Measurements from ENCODE around the gene EEA1. TPM values are rescaled to one million over a fixed set of nuclear protein-coding genes. Genes with fewer than 3 reads are reported as not detected.

Gene EEA1
- total and polyA plus RNA-seq, 10 of the 15 experiments (the other 5 are each of a cell fraction or from before 2014, with no cell fraction given), result 5.5 to 40.3 (median 13.5) TPM

DNA sequence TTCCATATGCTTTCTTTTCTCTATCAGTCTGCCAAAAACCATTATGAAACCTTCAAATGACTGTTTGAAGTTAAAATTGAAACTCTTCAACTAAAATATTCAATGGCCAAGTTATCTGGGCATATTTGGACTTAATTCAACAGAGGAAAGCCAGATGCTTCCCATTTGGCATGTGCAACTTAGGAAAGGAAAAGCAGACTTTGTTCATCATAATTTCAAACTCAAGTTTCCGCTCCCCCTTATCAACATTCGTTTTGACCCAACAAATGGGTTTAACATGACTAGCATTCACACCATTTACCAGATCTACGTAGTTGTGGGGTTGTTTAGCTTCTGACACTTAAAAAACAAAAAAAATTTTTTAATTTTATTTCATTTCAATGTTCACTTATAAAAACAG is 150.6 kb downstream of the EEA1 start:
- Histone ChIP-seq H3K9ac (ENCODE audit: control insufficient read depth, insufficient read depth, low read length) (no peak overlapping the region), H3K79me2 (ENCODE audit: control insufficient read depth, insufficient read depth, low read length) (no peaks in the 10 kb centered on the region), H4K20me1 (ENCODE audit: control insufficient read depth, insufficient read depth) (no peaks in the 10 kb centered on the region), H3K4me3 (no peak overlapping the region), H3K9me3 (replicated peaks; ENCODE audit: control insufficient read depth, insufficient read depth, low read length) (no peaks in the 10 kb centered on the region), H3K27me3 (replicated peaks in 1 of 2; ENCODE audit: control insufficient read depth in 2 of 2, insufficient read depth in 2 of 2, low read length in 1 of 2) (no peaks in the 10 kb centered on the region), H3K4me2 (ENCODE audit: control insufficient read depth, insufficient read depth) (no peak overlapping the region), H3K4me1 (ENCODE audit: control insufficient read depth, insufficient read depth, low read length) (no peaks in the 10 kb centered on the region), H3K27ac (ENCODE audit: control insufficient read depth, insufficient read depth) (no peak overlapping the region), H2AFZ (ENCODE audit: control insufficient read depth, low read depth, low read length) (no peak overlapping the region), H3K36me3 (ENCODE audit: control insufficient read depth in 2 of 2, insufficient read depth in 2 of 2, low read length in 1 of 2) (peaks cover 2 to 20% of the 10 kb centered on the region in 2 experiments; a peak in 3 of 4 replicates)
- FAIRE-seq (no peak), DNase-seq (ENCODE audit: low read depth, low spot score) (no peak), ATAC-seq (no peak)
- no TSS peak for BruUV-seq (replicated peaks)
- ChIA-PET SMC1A (ENCODE audit: uncharacterized antibody, unreplicated experiment) (interaction anchor here (0.7 to 1.3 kb wide), 8 partner anchors 9 to 1324 kb away, joined by 3 to 5 read pairs (median 3); no protein-coding TSS in a partner anchor), RAD21 (ENCODE audit: unreplicated experiment) (interaction anchor here (0.5 to 0.7 kb wide), 2 partner anchors 9 to 577 kb away, joined by 3 read pairs; no protein-coding TSS in a partner anchor), POLR2A (interaction anchor here (0.7 to 0.9 kb wide), 2 partner anchors 373 to 608 kb away, joined by 3 read pairs; no protein-coding TSS in a partner anchor), CTCF (interaction anchor here (1.0 to 1.6 kb wide), 3 partner anchors 8 to 619 kb away, joined by 3 to 4 read pairs (median 4); no protein-coding TSS in a partner anchor)
- TF ChIP-seq BRCA1 (IDR thresholded peaks at IDR 0.05; ENCODE audit: low read depth, low read length) (no peak), SMARCA5 (IDR thresholded peaks at IDR 0.05) (no peak), EZH2 (IDR thresholded peaks at IDR 0.05; ENCODE audit: borderline replicate concordance, control insufficient read depth, low read depth, low read length) (no peak), TBL1XR1 (IDR thresholded peaks at IDR 0.05; ENCODE audit: low read depth, low read length) (no peak), RAD51 (IDR thresholded peaks at IDR 0.05) (no peak), JUND (IDR thresholded peaks at IDR 0.05; ENCODE audit: low read depth, low read length) (no peak), CREB1 (IDR thresholded peaks at IDR 0.05; ENCODE audit: low read depth) (no peak), EGR1 (IDR thresholded peaks at IDR 0.05; ENCODE audit: borderline replicate concordance in 1 of 2, low read depth in 2 of 2, low read length in 2 of 2) (no peak), CHD1 (IDR thresholded peaks at IDR 0.05; ENCODE audit: low read depth, low read length) (no peak), JUNB (IDR thresholded peaks at IDR 0.05) (no peak), SREBF2 (IDR thresholded peaks at IDR 0.05; ENCODE audit: low read length) (no peak), HDAC2 (IDR thresholded peaks at IDR 0.05) (no peak), ZSCAN29 (IDR thresholded peaks at IDR 0.05) (no peak), EP300 (IDR thresholded peaks at IDR 0.05; ENCODE audit: borderline replicate concordance in 1 of 2, control insufficient read depth in 1 of 2, low read depth in 2 of 2, low read length in 2 of 2) (no peak), SIX5 (IDR thresholded peaks at IDR 0.05; ENCODE audit: low read depth, low read length, severe bottlenecking) (no peak), YBX1 (IDR thresholded peaks at IDR 0.05) (no peak), CBFB (IDR thresholded peaks at IDR 0.05; ENCODE audit: low read depth) (no peak)
- TF ChIP-seq, protein P1, sequence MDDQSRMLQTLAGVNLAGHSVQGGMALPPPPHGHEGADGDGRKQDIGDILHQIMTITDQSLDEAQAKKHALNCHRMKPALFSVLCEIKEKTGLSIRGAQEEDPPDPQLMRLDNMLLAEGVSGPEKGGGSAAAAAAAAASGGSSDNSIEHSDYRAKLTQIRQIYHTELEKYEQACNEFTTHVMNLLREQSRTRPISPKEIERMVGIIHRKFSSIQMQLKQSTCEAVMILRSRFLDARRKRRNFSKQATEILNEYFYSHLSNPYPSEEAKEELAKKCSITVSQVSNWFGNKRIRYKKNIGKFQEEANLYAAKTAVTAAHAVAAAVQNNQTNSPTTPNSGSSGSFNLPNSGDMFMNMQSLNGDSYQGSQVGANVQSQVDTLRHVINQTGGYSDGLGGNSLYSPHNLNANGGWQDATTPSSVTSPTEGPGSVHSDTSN (IDR thresholded peaks at IDR 0.05; ENCODE audit: insufficient replicate concordance, low read depth, low read length), result no peak
- intact Hi-C loops (cut with micrococcal nuclease; ENCODE audit: unreplicated experiment), result no loop called here
- 92% methylated on average over 3 of the region's 3 CpGs for WGBS (ENCODE audit: insufficient coverage, insufficient replicate concordance, low lambda C conversion rate, missing lambda C conversion rate)
- in situ Hi-C loops (cut with MboI), result no loop called here
